Stimulated activated CD4-positive, alpha-beta T cell treated with anti-CD3 and anti-CD28 coated beads, TNF-alpha, amount 100 ng/mL, for 1 hour (primary cell): Measurements from ENCODE around the gene MEF2D.

Source experiments
- DNase-seq, 3 donors: peaks; one replicate each; pipeline ENCODE4 v3.0.0-alpha.2; 2020; ENCODE audit warnings: low read depth in 3 of 3, low spot score in 1 of 3

Gene MEF2D

DNA sequence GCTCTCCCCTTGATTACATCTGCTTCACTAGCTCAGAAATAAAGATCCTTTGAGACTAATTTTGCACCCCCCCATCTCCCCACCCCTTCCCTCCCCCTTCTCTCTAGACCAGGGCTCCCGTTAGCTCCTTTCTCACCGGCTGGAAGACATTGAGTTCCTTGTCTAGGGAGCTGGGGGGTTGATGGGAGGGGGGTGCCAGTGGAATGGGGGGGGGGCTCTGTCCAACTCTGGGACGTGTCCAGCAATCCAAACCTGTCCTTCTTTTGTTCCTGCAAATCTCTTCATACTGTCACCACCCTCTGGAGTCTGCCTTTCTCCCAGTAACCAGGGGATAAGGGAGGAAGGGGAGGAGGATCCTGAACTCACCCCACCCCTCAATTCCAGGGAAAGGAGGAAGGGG, 69.7 kb downstream of the MEF2D start:
- DNase-seq: no peak

DNA sequence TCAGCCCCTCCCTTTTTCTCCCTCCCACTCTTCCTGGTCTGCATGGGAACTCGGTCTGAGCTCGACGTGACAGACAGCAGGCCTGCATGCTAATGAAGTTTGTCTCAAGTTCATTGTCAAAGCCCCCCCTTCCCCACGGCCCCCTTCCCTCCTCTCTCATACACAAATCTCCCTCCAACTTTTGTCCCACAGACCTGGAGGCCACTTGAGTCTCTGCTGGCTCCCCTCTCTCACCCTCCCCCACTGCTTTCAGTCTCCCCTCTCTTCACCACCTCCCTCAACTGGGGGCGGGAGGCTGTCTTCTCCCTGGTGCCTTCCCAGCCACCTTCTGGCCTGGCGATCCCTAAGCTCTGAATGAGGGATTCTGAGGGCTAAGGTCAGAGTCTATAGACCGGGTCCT, 70.3 kb downstream of the MEF2D start:
- no peak for DNase-seq

DNA sequence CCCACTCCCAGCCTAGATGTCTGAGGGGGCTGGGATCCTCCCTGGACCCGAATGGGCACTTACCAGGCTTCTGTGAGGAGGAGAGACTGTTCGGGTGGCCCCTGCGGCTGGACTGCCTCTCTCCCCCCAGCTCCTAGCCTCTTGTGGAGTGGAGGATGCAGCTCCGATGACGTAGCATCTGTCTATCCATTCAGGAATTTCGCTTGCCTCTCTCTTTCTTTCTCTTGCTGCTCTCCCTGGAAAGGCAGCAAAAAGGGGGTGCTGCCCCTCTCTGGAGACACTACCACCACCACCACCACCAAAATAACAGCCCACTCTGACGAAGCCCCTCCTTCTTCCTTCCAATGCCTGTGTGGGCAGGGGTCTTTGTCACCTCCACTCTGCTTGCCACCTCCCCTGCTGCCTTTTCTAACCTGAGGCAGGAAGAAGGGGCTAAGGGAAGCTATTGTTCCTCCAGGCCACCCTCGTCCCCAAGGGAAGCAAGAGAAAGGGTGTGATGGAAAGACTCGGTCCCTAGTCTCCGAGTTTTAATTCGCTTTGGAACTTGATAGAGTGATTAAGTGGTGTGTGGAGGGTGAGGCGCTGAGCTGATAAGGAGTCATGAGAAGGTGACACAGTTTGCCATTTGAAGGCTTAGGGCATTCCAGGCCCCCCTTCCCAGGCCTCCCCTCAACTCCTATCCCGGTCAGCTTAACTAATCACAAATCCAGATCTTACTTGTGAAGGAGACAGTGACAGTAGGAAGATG, 71.1 kb downstream of the MEF2D start:
- no peak for DNase-seq

GRCh38 chr1:156428746-156429288, 71.8 kb downstream of the MEF2D start:
- no peak for DNase-seq

GRCh38 chr1:156427957-156428356, 72.6 kb downstream of the MEF2D start:
- no peak for DNase-seq

GRCh38 chr1:156425943-156426342, 74.6 kb downstream of the MEF2D start:
- DNase-seq: no peak

DNA sequence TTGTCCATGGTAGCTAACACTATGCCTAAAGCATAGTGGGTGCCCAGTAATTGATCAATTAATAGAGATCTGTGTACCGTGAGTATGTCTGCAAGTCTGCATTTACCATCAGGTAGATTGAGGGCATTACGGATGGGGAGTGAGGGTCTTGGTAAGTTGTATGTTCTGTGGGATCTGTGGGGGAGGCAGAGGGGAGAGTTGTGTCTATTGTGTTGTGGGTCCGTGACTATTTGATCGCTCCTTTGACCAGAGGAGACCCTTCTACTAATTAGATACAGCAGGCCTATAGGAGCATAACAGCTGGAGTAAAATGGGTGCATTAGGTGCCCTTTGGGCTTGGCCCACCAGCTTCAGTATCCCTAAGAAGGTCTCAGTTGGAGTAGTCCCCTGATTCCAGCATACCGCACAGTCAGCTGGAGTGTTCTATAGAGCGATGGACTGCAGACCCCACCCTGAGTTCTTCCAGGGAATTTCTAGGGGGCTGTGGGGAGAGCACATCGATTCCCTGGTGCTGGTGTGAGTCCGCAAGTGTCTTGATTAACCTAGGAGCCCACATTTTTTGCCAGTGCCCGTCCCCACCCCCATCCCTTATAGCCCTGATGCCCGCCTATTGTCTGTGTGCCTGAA, 75.7 kb downstream of the MEF2D start:
- no peak for DNase-seq

DNA sequence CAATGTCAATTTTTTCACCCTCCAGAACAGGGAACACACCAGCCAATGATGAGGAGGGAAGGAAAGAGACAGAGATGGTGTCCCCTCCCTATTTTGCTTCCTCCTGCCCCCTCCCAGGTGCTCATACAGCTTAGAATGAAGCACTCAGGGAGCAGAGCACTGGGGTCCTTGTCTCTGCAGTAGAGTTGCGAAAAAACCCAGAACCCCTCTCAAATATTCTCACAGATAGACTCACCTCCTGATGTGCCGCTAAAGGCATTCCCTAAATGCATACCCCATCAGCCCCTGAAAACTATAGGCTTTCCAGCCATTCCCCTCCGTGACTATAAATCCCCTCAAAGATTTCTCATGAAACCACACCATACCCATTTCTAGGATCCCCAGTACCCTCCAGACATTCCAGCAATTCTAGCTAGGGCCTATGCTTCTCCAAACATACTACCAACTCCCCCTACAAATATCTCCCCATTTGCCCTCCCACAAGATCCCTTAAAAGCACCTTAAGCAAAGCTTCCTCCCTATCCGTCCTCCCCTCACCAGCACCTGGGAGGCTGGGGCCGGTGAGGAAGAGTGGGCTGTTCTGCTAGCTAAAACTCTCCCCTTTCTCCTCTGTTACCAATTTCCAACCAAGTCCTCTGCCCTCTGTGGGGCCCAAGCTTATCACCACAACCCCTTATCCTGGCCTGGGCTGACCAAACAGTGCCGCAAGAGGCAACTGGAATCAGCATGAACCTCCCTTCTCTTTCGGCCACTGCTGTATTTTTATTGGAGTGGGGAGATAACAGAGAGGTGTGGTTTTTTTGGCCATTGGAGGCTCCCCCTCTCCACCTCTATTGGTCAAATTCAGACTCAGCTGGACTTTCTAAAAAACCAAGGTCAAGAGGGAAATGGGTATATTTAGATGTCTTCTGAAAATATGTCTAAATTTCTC, 76.9 kb downstream of the MEF2D start:
- DNase-seq: no peak

DNA sequence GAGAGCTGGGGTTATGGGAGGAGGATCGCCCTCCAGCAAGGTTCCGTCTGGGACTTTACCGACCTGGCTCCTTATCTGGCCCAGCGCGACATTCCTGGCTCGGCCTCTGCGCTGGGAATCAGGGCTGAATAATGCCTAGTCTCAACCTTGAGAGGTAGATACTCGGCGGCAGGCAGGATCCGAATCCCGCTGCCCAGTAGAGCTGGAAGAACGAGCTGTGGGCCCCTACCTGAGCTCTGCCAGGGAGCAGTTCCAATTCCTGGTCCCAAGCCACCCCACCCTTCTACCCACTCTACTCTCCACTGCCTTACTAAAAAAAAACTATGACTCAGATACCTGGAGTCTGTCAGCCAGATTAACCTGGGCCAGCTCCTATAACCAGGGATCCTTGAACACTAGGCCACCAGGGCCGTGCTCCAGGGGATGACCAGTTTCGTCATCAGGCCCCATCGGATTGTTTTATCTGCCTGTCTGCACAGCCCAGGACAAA, 77.9 kb downstream of the MEF2D start:
- no peak for DNase-seq

DNA sequence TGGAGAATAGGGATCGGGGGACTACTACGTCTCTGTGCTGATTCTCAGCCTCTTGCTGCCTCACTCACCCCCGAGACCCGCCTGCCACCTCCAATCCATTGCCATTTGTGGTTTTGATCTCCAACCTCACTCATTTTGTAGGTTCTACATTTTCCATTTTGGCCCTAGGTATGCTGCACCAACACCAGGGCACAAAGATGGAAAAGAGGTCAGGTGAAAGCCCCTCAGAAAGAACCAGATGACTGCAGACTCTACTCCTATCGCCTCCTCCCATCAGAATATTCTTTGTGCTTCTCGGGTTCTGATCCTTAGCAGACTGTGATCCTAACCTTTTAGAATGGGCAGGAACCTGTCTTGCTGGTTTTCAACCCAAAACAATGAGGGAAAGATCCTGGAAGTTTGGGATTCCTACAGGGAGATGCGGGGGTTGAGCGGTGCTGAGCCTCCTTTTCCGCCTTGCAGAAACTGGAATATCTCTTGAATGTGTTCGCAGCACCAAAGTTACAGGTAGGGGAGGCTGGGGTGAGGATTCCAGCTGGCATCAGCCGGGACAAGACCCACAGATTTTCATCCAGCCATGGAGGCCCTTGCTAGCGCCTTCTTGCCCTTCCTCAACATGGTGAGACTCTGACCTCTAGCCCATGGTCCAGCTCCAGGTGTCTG, 78.5 kb downstream of the MEF2D start:
- DNase-seq: no peak

DNA sequence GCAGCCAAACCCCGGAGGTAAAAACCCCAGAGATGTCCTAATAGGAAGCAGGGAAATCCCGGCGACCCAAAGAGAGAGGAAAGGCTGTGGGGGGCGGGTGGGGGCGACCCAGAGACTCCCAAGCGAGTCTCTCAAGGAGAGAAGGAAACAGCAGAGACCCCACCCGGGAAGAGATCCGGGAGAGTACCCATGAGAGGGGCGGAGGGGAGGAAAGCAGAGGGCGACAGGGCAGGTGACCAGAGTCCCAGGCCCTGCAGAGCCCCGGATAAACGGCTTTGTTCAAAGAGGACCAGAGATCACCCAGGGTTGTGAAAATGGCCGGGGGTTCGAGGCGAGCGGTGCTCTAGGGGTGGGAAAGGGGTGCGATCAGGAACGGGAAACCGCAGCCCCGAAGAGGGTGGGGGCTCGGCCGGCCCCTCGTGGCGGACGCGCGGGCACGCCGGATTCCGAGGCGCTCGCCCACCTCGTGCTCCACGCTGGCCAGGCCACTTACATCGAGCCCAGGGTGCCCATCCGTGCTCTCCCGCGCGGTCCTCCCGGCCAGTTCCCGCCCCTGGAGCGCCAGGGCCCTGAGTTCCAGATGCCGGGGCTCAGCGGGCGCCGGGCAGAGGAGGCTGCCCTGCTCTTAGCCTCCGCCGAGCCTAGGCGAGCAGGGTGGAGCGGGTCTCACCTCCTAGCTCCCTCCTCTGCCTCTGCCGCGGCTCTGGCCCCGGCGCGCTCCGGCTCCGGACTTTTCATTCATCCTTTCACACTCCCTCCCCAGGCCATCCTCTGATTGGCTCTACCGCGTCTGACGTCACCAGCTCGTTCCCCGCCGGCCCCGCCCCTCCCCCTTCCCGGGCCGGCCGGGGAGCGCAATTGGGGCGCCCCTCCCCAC, 79.3 kb downstream of the MEF2D start:
- peak in 1 of 3 donors; percentile 53 for DNase-seq

DNA sequence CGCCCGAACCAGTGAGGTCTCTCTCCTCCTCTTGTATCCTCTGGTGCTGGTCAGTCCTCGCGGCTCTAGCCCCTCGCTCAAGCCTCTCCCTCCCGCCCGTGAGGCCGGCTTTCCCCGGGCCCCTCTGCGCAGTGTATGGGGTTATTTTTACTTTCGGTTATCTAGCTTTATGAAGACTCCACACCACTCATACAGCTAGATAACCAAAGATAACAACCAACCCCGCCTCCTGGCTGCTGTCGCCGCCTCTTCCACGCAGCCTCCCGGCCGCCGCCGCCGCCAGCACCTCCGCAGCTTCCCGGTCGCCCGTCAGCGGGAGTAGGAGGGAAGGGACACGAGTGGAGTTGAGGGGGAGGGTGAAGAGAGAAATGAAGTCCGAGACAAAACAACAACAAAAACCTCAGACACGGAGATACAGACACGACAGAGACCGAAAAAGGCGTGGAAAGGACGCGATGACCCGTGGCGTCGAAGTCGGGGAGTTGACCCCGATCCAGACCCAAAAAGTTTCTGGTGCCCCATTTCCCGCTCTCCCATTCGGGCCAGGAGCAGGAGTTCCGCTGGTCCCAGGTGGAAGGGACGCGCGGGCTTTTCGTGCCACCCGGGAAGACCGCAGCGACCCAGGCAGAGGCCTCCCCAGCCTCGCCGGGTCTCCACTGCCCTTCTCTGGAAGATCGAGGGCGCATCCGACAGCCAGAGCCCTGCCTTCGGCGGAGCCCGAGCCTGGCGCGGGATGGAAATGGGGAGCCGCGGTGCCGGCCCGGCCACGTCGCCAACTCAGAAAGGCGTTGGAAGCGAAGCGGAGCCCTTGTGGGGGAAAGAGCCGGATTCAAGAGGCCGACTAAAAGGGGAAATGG, 80.1 kb downstream of the MEF2D start:
- peak in 2 of 3 donors; percentile 9 to 22 for DNase-seq

DNA sequence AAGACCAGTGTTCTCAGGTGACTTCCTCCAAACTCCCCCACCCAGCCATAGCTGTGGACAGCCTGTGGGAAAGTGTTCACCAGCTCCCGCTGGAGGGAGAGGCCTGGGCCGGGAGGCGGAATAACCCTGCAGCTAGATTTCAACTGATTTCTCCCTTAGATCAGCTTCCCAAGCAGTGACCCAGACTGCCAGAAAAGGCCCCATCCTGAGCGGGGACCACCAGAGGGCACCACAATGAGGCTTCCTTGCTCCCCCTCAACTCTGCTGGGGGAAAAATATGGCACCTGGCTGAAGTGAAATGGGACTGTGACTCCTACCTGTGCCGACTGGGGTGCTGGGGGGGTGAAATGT, 80.7 kb downstream of the MEF2D start:
- no peak for DNase-seq

GRCh38 chr1:156418416-156419070, 82.0 kb downstream of the MEF2D start:
- DNase-seq: no peak

DNA sequence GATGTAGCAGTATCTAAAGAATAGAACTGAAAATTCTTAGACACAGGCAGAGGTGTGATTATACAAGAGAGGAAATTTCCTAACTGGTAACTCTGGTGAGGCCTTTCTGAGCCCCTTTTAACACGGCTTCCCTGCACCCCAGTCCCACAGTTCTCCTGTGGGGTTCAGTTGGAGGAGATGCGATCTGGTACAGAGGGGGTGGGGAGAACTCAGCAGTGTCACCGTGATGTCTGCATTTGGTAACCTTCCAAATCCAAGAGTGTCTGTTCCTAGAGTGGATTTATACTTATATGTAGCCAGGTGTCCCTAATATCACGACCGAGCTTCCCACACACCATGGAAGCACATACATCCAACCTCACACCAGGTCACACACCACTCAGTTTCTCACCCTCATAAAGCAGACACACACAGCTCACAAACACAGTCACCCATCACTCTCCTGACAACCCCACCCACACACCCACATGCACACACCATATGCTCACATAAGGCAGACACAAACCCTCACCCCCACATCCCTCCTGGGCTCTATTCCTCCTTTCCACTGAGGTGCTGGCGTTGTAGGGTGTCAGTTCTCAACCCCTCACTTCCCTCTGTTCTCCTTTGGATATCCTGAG, 83.1 kb downstream of the MEF2D start:
- no peak for DNase-seq

GRCh38 chr1:156416993-156417392, 83.6 kb downstream of the MEF2D start:
- no peak for DNase-seq

DNA sequence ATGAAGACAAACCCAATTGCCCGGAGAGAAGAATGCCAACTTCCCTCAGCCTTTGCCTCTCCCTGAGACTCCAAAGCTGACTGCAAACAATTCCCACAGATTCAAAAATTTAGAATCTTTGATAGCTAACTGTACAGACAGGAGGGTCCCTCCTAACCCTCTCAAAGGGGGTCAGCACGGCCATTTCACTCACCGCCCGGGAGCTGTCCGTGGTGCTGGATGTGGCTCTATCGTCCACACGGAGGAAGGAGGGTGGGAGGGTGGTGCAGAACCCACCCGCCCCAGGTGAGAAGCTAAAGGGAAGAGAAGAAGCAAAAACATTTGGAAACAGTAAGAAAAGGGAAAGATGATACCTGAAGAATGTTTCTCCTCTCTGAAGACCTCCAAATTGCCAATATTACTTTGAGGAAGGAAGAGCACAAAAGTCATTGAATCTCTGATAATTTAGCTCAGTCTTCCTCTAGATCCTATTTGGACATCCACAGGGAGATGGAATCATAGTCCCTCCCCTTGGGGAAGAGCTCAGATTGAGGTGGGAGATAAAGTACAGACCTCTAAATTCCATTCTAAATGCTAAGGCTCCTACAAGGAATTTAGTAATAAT, 86.0 kb downstream of the MEF2D start:
- DNase-seq: no peak
